ENCODE measurements around the gene ERBIN.
"Not testable (repeated sequence)": the region's sequence is repeated elsewhere in the genome, so short reads cannot be mapped to it uniquely, and the experiment has no call there.

ERBIN gene

DNA sequence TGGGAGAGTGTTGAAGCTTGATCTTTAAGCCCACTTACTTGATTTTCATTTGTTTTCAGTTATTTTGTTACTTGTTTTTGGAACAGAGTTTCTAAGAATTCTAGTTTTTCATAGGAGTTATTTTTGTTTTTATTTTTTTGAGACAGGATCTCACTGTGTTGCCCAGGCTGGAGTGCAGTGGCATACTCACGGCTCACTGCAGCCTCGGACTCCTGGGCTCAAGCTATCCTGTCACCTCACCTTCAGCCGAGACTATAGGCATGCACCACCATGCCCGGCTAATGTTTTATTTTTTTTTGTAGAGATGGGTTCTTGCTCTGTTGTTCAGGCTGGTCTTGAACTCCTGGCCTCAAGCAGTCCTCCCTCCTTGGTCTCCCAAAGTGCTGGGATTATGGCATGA, 6.3 kb downstream of the ERBIN start:
- H2AFZ ChIP-seq (ENCODE audit: low read length, unreplicated experiment), result no peak overlapping the region
- H3K27me3 ChIP-seq (ENCODE audit: insufficient read depth, low read length), result no peaks in the 10 kb centered on the region
- H3K79me2 ChIP-seq (ENCODE audit: control insufficient read depth, insufficient read depth, low read length, unreplicated experiment), result peaks cover 98% of the 10 kb centered on the region
- H3K27ac ChIP-seq (ENCODE audit: low read depth, low read length), result no peak overlapping the region
- no peak overlapping the region for H3K4me3 ChIP-seq (ENCODE audit: low read depth, low read length)
- peaks cover 7% of the 10 kb centered on the region for H3K4me1 ChIP-seq (ENCODE audit: control insufficient read depth, insufficient read depth, low read length, unreplicated experiment)
- H3K36me3 ChIP-seq (ENCODE audit: insufficient read depth, low read length), result peaks cover 7% of the 10 kb centered on the region

DNA sequence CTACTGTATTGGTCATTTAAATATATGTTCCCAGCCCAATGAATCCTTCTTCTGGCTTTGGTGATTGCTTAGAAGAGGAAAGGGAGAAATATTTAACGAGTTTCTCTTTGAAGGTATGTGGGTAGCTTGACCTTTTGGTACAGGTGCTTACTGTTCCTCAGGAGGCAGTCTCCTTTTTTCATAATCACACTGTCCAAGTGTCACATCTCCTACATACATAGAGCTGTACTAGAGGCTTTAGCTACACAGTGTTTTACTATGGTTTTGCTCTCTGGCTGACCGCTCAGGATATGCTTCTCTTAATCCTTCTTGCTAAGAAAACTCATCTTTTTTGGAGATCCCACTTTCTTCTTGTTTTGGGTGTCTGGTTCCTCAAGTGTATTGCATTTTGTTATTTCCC, 6.9 kb downstream of the ERBIN start:
- Histone ChIP-seq H3K27ac (ENCODE audit: low read depth, low read length) (no peak overlapping the region), H3K79me2 (ENCODE audit: control insufficient read depth, insufficient read depth, low read length, unreplicated experiment) (peaks cover 98% of the 10 kb centered on the region), H3K27me3 (ENCODE audit: insufficient read depth, low read length) (no peaks in the 10 kb centered on the region), H3K4me3 (ENCODE audit: low read depth, low read length) (no peak overlapping the region), H2AFZ (ENCODE audit: low read length, unreplicated experiment) (no peak overlapping the region), H3K4me1 (ENCODE audit: control insufficient read depth, insufficient read depth, low read length, unreplicated experiment) (peaks cover 7% of the 10 kb centered on the region), H3K36me3 (ENCODE audit: insufficient read depth, low read length) (peaks cover 10% of the 10 kb centered on the region)

DNA sequence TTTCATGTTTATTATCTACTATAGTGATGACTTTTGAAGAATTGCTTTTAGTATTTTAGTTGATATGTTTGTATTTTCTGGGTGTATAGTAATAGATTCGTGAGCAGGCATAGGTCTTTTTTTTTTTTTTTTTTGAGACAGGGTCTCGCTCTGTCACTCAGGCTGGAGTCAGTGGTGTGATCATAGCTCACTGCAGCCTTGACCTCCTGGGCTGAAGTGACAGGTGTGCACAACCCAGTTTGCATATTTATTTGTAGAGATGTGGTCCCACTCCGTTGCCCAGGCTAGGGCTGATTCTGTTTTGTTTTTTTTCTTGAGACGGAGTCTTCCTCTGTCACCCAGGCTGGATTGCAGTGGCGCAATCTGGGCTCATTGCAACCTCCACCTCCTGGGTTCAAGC, 11.9 kb downstream of the ERBIN start:
- peaks cover 7% of the 10 kb centered on the region; the same call in 1 of the 2 replicates for H3K36me3 ChIP-seq (ENCODE audit: insufficient read depth, low read length)
- no peak overlapping the region for H3K4me3 ChIP-seq (ENCODE audit: low read depth, low read length)
- H3K27ac ChIP-seq (ENCODE audit: low read depth, low read length), result no peak overlapping the region
- H3K4me1 ChIP-seq (ENCODE audit: control insufficient read depth, insufficient read depth, low read length, unreplicated experiment), result no peaks in the 10 kb centered on the region
- H2AFZ ChIP-seq (ENCODE audit: low read length, unreplicated experiment), result no peak overlapping the region
- H3K79me2 ChIP-seq (ENCODE audit: control insufficient read depth, insufficient read depth, low read length, unreplicated experiment), result peaks cover 78% of the 10 kb centered on the region
- no peaks in the 10 kb centered on the region for H3K27me3 ChIP-seq (ENCODE audit: insufficient read depth, low read length)

DNA sequence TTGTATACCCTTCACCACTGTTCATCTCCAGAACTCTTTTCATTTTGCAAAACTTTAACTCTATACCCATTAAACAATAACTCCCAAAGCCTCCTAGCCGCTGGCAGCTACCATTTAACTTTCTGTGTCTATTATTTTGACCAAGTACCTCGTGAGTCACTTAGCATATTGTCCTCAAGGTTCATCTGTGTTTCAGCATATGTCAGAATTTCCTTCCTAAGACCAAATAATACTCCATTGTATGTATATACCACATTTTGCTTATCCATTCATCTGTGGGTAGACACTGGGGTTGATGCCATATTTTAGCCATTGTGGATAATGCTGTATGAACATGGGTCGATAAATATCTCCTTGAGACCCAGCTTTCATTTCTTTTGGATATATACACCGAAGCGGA, 17.4 kb downstream of the ERBIN start:
- Histone ChIP-seq H3K4me1 (ENCODE audit: control insufficient read depth, insufficient read depth, low read length, unreplicated experiment) (peaks cover 3% of the 10 kb centered on the region), H3K27me3 (ENCODE audit: insufficient read depth, low read length) (no peaks in the 10 kb centered on the region), H3K4me3 (ENCODE audit: low read depth, low read length) (no peak overlapping the region)

DNA sequence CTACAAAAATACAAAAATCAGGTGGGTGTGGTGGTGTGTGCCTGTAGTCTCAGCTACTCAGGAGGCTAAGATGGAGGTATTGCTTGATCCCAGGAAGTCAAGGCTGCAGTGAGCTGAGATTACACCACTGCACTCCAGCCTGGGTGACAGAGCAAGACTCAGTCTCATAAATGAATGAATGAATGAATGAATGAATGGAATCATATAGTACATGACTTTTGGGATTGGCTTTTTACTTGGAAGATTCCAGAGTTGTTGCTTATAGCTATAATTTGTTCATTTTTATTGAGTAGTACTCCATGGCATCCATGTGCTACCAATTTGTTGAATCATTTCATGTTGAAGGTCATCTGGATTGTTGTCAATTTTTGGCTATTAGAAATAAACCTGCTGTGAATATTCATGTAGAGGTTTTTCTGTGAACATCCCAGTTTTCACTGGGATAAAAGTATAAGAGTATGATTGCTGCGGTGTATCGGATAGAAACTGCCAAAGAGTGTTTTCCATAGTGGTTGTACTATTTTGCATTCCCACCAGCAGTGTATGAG, 19.9 kb downstream of the ERBIN start:
- no peak overlapping the region for H3K4me3 ChIP-seq (ENCODE audit: low read depth, low read length)
- H3K36me3 ChIP-seq (ENCODE audit: insufficient read depth, low read length), result peaks cover 7% of the 10 kb centered on the region

More for the DNA sequence above, 17.4 kb downstream of the ERBIN start:
- H3K27ac ChIP-seq (ENCODE audit: low read depth, low read length), result no peak overlapping the region
- no peak overlapping the region for H2AFZ ChIP-seq (ENCODE audit: low read length, unreplicated experiment)
- H3K79me2 ChIP-seq (ENCODE audit: control insufficient read depth, insufficient read depth, low read length, unreplicated experiment), result peaks cover 72% of the 10 kb centered on the region
- H3K36me3 ChIP-seq (ENCODE audit: insufficient read depth, low read length), result peaks cover 7% of the 10 kb centered on the region; the same call in 1 of the 2 replicates

DNA sequence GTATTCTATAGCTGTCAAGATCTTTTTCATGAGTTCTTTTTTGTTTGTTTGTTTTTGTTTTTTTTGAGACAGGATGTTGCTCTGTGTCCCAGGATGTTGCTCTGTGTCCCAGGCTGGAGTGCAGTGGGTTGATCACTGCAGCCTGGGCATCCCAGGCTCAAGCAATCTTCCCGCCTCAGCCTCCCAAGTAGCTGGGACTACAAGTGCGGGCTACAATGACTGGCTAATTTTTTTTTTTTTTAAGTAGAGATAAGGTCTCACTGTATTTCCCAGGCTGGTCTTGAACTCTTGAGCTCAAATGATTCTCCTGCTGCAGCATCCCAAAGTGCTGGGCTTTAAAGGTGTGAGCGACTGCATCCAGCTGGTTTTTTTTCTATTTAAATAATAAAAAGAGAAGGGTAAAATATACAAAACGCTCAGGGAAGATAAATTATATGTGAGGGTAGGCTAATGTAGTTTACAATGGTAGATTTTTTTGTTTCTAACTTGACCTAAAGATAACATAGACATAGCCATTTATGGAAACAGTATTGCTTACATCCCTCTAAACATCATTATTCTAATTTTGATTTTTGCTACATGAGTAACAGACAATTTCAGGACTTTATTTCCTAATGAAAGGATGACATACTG, 21.9 kb downstream of the ERBIN start:
- Histone ChIP-seq H3K79me2 (ENCODE audit: control insufficient read depth, insufficient read depth, low read length, unreplicated experiment) (peaks cover 89% of the 10 kb centered on the region), H2AFZ (ENCODE audit: low read length, unreplicated experiment) (no peak overlapping the region), H3K27me3 (ENCODE audit: insufficient read depth, low read length) (no peaks in the 10 kb centered on the region), H3K27ac (ENCODE audit: low read depth, low read length) (no peak overlapping the region), H3K4me3 (ENCODE audit: low read depth, low read length) (no peak overlapping the region), H3K36me3 (ENCODE audit: insufficient read depth, low read length) (peaks cover 7% of the 10 kb centered on the region), H3K4me1 (ENCODE audit: control insufficient read depth, insufficient read depth, low read length, unreplicated experiment) (peaks cover 3% of the 10 kb centered on the region)

More for the DNA sequence above, 19.9 kb downstream of the ERBIN start:
- Histone ChIP-seq H3K79me2 (ENCODE audit: control insufficient read depth, insufficient read depth, low read length, unreplicated experiment) (peaks cover 90% of the 10 kb centered on the region), H3K27ac (ENCODE audit: low read depth, low read length) (no peak overlapping the region), H3K27me3 (ENCODE audit: insufficient read depth, low read length) (no peaks in the 10 kb centered on the region), H3K4me1 (ENCODE audit: control insufficient read depth, insufficient read depth, low read length, unreplicated experiment) (peaks cover 3% of the 10 kb centered on the region), H2AFZ (ENCODE audit: low read length, unreplicated experiment) (no peak overlapping the region)

DNA sequence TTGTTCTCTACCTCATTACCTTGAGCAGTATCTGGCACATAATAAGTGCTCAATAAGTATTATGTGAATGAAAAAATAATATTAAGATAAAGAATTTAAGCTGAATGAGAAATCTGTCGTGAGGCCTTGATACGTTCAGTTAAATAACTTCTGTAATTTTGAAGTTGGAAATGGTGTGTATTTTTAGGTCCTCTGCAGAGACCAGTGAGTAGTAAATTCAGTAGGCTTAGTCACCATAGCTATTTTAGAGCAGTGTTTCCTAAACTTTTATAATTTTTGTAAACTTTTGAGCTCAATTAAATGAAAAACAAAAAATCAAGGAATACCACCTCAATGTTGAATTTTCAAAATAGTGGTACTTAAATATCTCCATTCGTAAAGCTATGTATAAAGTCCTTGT, 25.0 kb downstream of the ERBIN start:
- Histone ChIP-seq H3K27ac (ENCODE audit: low read depth, low read length) (no peak overlapping the region), H3K4me1 (ENCODE audit: control insufficient read depth, insufficient read depth, low read length, unreplicated experiment) (peaks cover under 1% of the 10 kb centered on the region), H3K79me2 (ENCODE audit: control insufficient read depth, insufficient read depth, low read length, unreplicated experiment) (peaks cover 91% of the 10 kb centered on the region), H3K36me3 (ENCODE audit: insufficient read depth, low read length) (peaks cover 3% of the 10 kb centered on the region), H3K27me3 (ENCODE audit: insufficient read depth, low read length) (no peaks in the 10 kb centered on the region), H2AFZ (ENCODE audit: low read length, unreplicated experiment) (no peak overlapping the region), H3K4me3 (ENCODE audit: low read depth, low read length) (no peak overlapping the region)

DNA sequence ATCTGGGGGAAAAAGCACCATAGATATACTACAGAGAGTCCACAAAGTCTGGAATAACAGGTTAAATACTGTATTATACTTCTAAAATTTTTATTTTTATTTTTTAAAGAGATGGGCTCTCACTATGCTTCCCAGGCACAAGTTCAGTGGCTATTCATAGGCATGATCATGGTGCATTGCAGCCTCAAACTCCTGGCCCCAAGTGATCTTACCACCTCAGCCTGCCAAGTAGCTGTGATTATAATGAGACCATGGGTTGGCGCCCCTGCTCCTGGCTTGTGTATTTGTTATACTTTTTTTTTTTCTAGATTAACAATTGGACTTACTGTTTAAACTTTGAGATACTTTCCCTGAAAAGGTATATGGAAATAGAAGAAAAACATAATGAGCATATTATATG, 25.9 kb downstream of the ERBIN start:
- no peaks in the 10 kb centered on the region; the same call in 1 of the 2 replicates for H3K36me3 ChIP-seq (ENCODE audit: insufficient read depth, low read length)
- no peak overlapping the region for H3K4me3 ChIP-seq (ENCODE audit: low read depth, low read length)
- H3K27me3 ChIP-seq (ENCODE audit: insufficient read depth, low read length), result no peaks in the 10 kb centered on the region
- no peaks in the 10 kb centered on the region for H3K4me1 ChIP-seq (ENCODE audit: control insufficient read depth, insufficient read depth, low read length, unreplicated experiment)
- peaks cover 87% of the 10 kb centered on the region for H3K79me2 ChIP-seq (ENCODE audit: control insufficient read depth, insufficient read depth, low read length, unreplicated experiment)
- no peak overlapping the region for H2AFZ ChIP-seq (ENCODE audit: low read length, unreplicated experiment)
- H3K27ac ChIP-seq (ENCODE audit: low read depth, low read length), result no peak overlapping the region

DNA sequence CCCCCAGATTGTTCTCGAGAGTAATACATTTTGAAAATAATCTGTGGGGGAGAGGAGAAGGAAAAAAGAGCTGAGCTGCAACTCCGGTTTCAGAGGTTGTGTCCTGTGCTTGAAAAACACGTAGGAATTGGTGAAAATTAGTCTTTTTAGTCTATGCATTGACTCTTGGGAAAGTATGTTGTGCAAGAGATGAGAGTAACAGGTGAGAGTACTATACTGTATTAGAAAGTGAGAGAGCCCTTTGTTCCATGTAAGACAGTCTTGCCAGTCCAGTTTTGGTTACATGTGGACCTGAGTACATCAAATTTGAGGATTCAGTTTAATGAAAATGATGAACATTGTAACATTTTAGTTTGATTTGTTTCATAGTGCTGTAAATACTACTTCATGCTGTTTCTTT, 27.8 kb downstream of the ERBIN start:
- Histone ChIP-seq H3K4me1 (ENCODE audit: control insufficient read depth, insufficient read depth, low read length, unreplicated experiment) (no peaks in the 10 kb centered on the region), H3K27ac (ENCODE audit: low read depth, low read length) (no peak overlapping the region), H2AFZ (ENCODE audit: low read length, unreplicated experiment) (no peak overlapping the region), H3K4me3 (ENCODE audit: low read depth, low read length) (no peak overlapping the region), H3K27me3 (ENCODE audit: insufficient read depth, low read length) (no peaks in the 10 kb centered on the region), H3K36me3 (ENCODE audit: insufficient read depth, low read length) (no peaks in the 10 kb centered on the region; the same call in 1 of the 2 replicates), H3K79me2 (ENCODE audit: control insufficient read depth, insufficient read depth, low read length, unreplicated experiment) (peaks cover 80% of the 10 kb centered on the region)

DNA sequence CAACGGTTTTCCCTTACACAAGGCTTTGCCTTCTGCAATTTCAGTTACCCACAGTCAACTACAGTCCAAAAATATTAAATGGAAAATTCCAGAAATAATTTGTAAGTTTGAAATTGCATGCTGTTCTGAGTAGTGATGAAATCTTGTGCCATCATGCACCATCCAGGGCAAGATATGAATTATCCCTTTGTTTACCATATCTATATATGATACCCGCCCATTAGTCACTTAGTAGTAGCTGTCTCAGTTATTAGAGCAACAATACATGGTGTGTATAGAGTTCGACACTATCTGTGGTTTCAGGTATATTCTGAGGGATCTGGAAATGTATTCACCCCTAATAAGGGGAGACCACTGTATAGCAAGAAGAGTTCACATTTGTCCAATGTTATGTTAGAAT, 29.4 kb downstream of the ERBIN start:
- H2AFZ ChIP-seq (ENCODE audit: low read length, unreplicated experiment), result no peak overlapping the region
- peaks cover under 1% of the 10 kb centered on the region for H3K4me1 ChIP-seq (ENCODE audit: control insufficient read depth, insufficient read depth, low read length, unreplicated experiment)
- H3K27ac ChIP-seq (ENCODE audit: low read depth, low read length), result no peak overlapping the region
- no peaks in the 10 kb centered on the region for H3K27me3 ChIP-seq (ENCODE audit: insufficient read depth, low read length)
- no peak overlapping the region for H3K4me3 ChIP-seq (ENCODE audit: low read depth, low read length)
- no peaks in the 10 kb centered on the region; the same call in 1 of the 2 replicates for H3K36me3 ChIP-seq (ENCODE audit: insufficient read depth, low read length)
- H3K79me2 ChIP-seq (ENCODE audit: control insufficient read depth, insufficient read depth, low read length, unreplicated experiment), result peaks cover 81% of the 10 kb centered on the region

DNA sequence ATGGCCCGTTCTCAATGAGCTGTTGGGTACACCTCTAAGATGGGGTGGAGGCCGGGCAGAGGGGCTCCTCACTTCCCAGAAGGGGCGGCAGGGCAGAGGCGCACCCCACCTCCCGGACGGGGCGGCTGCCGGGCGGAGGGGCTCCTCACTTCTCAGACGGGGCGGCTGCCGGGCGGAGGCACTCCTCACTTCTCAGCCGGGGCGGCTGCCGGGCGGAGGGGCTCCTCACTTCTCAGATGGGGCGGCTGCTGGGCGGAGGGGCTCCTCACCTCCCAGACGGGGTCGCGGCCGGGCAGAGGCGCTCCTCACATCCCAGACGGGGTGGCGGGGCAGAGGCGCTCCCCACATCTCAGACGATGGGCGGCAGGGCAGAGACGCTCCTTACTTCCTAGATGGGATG, 31.3 kb downstream of the ERBIN start:
- H3K36me3 ChIP-seq (ENCODE audit: insufficient read depth, low read length); H3K27ac ChIP-seq (ENCODE audit: low read depth, low read length); H3K4me3 ChIP-seq (ENCODE audit: low read depth, low read length); H3K27me3 ChIP-seq (ENCODE audit: insufficient read depth, low read length); H2AFZ ChIP-seq (ENCODE audit: low read length, unreplicated experiment): not testable (repeated sequence)
- Histone ChIP-seq H3K79me2 (ENCODE audit: control insufficient read depth, insufficient read depth, low read length, unreplicated experiment) (peaks cover 82% of the 10 kb centered on the region), H3K4me1 (ENCODE audit: control insufficient read depth, insufficient read depth, low read length, unreplicated experiment) (peaks cover 15% of the 10 kb centered on the region)
